ENCODE results near the gene ZBTB18.

The ZBTB18 gene

DNA sequence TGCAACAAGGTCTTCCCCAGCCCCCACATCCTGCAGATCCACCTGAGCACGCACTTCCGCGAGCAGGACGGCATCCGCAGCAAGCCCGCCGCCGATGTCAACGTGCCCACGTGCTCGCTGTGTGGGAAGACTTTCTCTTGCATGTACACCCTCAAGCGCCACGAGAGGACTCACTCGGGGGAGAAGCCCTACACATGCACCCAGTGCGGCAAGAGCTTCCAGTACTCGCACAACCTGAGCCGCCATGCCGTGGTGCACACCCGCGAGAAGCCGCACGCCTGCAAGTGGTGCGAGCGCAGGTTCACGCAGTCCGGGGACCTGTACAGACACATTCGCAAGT, 3.8 kb downstream of the ZBTB18 start:
- TF ChIP-seq, protein P1, sequence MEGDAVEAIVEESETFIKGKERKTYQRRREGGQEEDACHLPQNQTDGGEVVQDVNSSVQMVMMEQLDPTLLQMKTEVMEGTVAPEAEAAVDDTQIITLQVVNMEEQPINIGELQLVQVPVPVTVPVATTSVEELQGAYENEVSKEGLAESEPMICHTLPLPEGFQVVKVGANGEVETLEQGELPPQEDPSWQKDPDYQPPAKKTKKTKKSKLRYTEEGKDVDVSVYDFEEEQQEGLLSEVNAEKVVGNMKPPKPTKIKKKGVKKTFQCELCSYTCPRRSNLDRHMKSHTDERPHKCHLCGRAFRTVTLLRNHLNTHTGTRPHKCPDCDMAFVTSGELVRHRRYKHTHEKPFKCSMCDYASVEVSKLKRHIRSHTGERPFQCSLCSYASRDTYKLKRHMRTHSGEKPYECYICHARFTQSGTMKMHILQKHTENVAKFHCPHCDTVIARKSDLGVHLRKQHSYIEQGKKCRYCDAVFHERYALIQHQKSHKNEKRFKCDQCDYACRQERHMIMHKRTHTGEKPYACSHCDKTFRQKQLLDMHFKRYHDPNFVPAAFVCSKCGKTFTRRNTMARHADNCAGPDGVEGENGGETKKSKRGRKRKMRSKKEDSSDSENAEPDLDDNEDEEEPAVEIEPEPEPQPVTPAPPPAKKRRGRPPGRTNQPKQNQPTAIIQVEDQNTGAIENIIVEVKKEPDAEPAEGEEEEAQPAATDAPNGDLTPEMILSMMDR (IDR thresholded peaks at IDR 0.05) = no peak
- peak overlapping the region in 1 of 2 donors; percentile 29 for H3K27ac ChIP-seq
- no peak for DNase-seq (ENCODE audit: low spot score)

DNA sequence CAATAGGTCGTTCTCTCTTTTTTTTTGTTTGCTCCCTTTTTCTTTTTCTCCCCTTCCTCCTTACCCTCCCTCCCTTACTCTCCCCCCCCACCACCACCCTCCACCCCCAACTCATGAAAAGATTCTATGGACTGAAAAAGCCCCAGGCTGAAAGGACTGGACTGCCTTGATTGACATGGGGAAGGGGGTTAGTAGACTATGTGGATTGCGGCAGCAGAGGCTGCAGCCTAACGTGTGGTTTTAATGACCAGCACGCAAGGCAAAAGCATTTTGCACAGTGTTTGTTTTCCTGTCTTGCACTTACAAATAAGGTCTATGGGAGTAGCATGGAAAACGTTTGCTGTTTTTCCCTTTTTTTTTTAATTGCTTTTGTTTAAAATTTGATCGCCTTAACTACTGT, 5.5 kb downstream of the ZBTB18 start:
- TF ChIP-seq, protein P1 (IDR thresholded peaks at IDR 0.05) = no peak
- no peak for DNase-seq (ENCODE audit: low spot score)
- Histone ChIP-seq H3K4me3 (no peak overlapping the region), H3K27ac (no peak overlapping the region)

More for the DNA sequence above, 3.8 kb downstream of the ZBTB18 start:
- H3K4me3 ChIP-seq = no peak overlapping the region

DNA sequence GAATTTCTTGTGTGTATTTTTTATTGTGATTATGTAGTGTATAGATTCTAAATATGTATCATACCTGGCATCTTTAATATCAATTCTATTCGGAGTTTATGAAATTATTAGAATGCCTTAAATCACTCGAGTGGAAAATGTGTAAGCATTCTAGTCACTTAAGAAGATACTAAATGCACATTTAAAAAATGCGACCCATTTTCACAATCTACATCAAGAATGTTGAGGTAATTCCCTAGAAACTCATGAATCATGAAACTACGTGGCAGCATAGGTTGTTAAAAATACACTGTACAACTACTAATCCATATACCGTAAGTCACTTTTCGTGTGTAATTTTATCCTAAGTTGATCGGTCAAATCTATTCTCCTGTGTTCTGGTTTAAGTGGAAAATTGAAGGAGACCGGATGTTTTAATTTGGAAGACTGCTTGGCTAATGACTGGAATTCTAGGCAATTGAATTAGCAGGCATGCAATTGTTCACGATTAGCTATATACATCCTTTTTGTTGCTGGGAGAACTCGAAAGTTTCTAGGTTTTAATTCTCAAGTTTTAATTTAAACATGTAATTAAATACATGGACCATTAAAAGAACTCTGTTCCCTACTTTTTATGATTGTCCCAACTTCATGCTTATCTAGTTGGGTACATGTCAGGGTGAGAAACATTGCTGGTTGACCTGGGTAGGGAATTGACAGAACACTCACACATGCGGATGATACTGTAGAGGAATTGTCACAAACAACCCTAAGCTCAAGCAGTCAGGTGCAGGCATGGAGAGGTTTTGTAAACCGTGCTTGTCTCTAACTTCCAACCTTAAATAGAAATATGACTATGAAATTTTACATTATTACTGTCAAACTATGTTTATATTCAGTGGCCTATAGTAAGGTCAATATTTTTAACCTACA, 6.6 kb downstream of the ZBTB18 start:
- no peak for DNase-seq (ENCODE audit: low spot score)
- H3K4me3 ChIP-seq = no peak overlapping the region
- TF ChIP-seq, protein P1 (IDR thresholded peaks at IDR 0.05) = no peak
- no peak overlapping the region for H3K27ac ChIP-seq

DNA sequence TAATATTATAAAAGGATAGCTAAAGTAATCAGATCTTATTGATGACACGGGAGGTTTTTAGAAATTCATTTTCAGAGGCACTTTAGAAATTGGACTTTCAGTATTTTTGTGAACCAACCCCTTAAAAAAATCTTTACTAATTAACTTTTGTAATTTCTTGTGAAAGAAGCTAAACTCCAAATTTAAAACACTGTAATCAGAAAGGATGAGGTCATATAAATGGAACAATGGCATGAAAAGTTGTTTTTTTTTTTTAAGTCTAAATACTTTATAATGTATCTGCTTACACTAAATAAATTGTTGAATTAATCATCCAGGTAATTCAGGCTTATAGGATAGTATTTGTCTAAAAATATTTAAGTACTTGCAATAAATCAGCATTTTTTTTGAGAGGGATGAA, 9.0 kb downstream of the ZBTB18 start:
- Histone ChIP-seq H3K27ac (no peak overlapping the region), H3K4me3 (no peak overlapping the region)
- DNase-seq (ENCODE audit: low spot score) = no peak
- TF ChIP-seq, protein P1 (IDR thresholded peaks at IDR 0.05) = no peak

DNA sequence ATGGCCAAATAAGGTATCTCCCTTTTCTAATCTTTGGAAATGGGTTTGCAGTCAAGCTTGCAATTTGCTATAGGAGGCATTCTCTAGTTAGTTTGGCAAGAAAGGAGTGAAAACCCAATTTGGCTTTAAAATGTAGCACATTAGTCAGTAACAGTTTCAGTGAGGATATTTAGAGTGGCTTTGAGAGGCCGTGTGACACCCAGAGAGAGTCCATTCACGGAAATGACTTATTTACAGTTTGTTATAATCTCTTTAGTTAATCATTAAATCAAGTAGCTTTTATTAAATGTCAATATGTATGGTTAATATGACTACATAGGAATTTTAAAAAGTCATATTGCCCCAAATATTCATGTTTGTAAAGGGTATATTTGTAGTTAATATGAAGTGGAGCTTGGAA, 9.6 kb downstream of the ZBTB18 start:
- no peak overlapping the region for H3K4me3 ChIP-seq
- no peak overlapping the region for H3K27ac ChIP-seq
- DNase-seq (ENCODE audit: low spot score) = no peak
- TF ChIP-seq, protein P1 (IDR thresholded peaks at IDR 0.05) = no peak

DNA sequence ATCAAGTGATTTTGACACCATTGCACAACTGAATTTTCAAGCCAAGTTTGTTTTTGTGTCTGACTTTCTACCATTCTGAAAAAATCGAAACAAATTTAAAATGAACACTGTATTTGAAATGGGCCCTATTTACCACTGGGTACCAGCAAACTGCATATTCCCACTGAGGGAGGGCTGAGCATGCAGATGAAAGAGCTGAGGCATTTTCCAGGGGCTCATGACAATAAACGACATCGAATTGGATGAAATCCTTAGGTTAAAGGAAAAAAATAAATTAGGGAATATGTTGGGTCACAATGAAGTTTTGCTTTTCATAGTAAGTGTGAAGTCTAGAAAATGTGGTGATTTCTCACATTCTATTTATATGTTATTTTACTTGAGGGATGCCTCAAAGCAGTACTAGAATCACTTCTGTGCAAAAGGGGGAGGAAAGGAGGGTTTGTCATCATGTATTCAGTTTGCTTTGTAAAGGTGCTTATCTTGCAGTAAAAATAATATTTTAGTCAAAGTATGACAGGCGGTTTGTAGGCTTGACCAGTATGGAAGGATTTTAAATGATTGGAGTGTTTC, 11.2 kb downstream of the ZBTB18 start:
- TF ChIP-seq, protein P1 (IDR thresholded peaks at IDR 0.05) = no peak
- Histone ChIP-seq H3K27ac (no peak overlapping the region), H3K4me3 (no peak overlapping the region)
- DNase-seq (ENCODE audit: low spot score) = no peak

DNA sequence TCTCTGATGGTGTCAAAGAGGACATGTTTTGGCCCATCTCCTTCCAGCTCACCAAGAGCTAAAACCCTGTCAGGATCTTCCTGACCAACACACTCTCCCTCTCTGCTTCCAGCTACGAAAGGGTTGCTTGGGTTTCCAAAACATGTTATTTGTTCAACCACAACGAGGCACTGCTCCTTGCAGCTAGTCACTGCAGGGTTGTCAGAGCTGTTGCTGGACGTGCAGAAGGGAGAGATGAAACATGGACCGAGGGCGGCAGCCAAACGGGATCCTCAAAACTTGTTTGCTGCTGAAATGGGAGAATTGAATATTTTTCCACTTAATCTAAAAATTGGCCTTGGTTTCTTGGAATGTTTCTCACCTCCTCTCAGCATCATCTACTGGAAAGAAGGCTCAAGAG, 12.4 kb downstream of the ZBTB18 start:
- no peak for DNase-seq (ENCODE audit: low spot score)

More for the DNA sequence above, 12.4 kb downstream of the ZBTB18 start:
- TF ChIP-seq, protein P1 (IDR thresholded peaks at IDR 0.05) = no peak
- H3K27ac ChIP-seq = no peak overlapping the region
- no peak overlapping the region for H3K4me3 ChIP-seq

Data from coronary artery (tissue), 2 donors.